HG02840 (cell line): ENCODE results near the gene OSGIN1.

Experiments used
- ATAC-seq: cut with Tn5 transposase; IDR thresholded peaks from one replicate; pipeline ENCODE4 v1.9.1; 2021; ENCODE audit warnings: mild to moderate bottlenecking, moderate library complexity, moderate number of reproducible peaks; ENCODE audit not compliant: unreplicated experiment, low FRiP score

The OSGIN1 gene

DNA sequence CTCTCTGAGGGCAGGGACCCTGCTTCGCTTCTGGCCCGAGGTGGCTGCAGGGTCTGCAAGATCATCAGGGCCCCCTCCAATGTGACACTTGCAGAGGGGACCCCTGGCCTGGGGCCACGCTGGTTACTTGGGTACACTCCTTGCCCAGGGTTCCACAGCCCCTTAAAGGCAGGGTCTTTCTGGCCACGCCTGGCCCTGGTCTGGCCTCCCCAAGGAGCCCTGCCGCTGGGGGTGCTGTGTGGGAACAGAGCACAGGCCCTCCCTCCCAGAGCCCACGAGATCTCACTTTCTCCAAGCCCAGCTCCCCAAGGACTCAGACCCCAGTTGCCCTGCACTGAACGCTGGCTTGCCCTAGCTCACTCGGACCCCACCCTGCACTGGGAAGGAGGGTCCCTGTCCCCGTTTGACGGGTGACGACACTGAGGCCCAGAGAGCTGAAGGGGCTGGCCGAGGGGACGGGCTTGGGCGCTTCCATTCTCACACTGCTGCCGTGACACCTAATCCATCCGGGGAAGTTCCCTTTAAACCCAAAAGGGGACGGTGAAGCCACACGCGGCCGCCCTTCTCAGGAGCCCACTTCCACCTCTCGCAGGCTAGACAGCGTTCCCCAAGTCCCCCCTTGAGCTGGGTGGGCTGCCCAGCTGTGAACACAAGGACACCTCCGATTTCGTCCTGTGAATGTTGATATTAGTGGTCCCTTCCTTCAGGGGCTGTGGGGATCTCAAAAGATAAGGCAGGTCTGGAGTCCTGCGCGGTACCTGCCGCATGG lies 26.9 kb upstream of the OSGIN1 start:
- ATAC-seq: no peak

- no peak for ATAC-seq
Measured at GRCh38 chr16:83926726-83927397, 26.2 kb upstream of the OSGIN1 start.

- no peak for ATAC-seq
Measured at GRCh38 chr16:83928341-83929055, 24.5 kb upstream of the OSGIN1 start.

GRCh38 chr16:83929811-83930555 lies 23.1 kb upstream of the OSGIN1 start:
- no peak for ATAC-seq

DNA sequence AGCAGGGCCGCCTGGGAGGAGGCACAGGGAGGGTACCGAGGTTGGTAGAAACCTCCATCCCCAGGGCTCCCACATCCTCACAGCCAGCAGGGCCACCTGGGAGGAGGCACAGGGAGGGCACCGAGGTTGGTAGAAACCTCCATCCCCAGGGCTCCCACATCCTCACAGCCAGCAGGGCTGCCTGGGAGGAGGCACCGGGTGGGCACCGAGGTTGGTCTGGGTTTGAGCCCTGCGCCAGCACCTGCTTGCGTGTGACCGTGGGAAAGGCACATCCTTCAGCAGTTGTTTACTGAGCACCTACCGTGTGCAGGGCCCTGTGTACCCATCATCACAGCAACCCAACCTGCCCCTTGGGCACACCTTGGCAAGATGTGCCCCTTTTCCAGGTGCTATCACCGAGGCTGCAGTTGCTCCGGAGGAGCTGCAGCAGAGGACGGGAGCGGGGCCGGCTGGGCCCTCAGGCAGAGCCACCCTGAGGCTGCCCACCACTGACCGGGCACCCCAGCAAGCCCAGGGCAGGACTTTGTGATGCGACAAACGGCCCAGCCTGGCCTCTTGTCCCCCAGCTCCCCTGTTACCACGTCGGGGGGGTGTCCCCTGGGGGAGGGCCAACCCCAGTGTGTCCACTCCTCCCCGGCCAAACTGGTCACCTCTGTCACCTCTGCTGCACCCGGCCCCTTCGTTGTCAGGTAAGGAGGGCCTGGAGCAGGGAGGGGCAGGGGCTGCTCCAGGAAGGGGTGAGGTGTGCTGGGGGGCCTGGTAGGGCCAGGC lies 22.1 kb upstream of the OSGIN1 start:
- no peak for ATAC-seq

DNA sequence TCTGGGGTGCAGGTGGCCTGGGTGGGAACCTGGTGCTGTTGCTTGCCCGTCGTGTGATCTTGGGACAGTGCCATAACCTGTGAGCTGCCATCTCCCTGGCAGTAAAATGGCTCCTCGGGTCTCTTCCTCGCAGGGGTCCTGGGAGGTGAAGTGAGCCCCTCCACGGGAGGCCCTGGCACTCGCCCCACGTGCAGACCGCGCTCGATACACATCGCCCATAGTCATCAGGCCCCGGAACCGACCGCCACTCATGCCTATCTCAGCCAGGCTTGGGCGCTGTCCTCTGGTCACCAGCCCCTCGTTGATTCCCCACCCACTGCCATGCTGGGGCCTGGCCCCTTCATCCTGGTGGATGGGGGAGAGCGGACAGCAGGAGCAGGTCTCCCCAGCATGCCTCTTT lies 21.5 kb upstream of the OSGIN1 start:
- ATAC-seq: no peak

DNA sequence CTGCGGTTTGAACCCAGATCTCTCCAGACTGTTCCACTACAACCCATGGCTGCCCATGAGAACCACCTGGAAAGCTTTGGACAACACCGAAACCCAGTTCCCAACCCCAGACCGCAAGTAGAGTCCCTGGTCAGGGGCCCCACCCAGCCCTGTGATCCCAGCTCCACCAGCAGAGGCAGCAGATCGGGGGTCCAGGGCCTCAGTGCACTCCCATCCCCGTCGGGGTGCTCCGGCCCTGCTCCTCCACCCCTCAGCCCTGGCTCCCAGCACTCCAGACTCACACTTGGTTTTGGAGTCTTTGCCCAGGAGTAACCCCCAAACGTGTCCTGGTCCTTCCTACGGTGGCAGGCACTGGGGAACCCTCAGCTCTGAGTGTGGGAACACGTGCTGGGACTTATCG lies 20.7 kb upstream of the OSGIN1 start:
- no peak for ATAC-seq

GRCh38 chr16:83932955-83933673 lies 19.9 kb upstream of the OSGIN1 start:
- ATAC-seq: no peak

GRCh38 chr16:83933885-83934683 lies 19.0 kb upstream of the OSGIN1 start:
- no peak for ATAC-seq

DNA sequence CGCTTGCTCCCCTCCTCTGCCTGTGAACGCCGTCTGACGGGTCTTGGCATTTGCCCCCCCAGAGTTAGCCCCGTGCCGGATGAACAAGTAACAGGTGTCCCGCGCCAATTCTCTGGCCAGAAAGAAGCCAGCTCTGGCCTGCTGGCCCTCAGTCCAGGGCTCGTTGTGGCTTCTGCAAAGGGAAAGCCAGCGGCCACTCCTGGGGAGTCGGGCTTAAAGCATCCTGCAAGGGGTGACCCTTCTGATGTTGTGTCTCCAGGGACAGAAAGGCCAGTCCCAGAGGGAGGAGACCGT lies 18.4 kb upstream of the OSGIN1 start:
- ATAC-seq: no peak

DNA sequence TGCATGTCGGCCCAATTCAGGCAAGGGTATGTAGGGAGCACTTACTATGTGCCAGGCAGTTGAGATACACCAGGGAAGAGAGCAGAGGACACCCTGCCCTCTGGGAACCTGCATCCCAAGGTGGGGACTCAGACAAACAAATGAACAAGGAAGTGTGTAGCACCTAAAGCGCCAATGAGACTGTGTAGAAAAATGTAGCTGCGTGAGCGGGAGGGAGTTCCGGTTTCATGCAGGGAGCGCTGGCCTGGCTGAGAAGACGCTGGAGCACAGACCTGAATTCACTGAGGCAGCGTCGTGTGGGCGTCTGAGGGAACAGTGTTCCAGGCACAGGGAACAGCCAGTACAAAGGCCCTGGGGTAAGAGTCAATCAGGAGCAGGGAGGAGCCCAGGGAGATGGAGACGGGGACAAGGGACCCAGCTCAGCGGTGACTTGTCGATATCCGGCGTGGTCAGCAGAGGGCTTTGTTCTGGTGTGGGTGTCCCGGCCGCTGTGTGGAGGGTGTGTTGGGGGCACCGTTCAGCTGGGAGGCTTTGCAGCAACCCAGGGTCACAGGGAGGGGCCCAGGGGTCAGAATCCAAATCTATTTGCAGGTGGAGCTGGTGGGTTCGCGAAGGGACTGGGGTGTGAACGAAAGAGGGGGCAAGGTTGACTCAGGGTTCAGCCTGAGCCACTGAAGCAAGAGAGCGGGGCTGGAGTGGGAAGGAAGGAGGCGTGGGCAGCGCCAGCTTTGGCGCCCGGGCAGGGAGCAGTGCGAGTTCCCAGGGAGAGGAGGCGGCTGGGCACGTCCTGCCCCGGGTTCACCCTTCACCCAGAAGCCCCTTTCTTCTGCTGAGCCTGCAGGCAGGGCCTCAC lies 17.8 kb upstream of the OSGIN1 start:
- ATAC-seq: no peak

- ATAC-seq: no peak
Measured at GRCh38 chr16:83935858-83936255, 17.2 kb upstream of the OSGIN1 start.

DNA sequence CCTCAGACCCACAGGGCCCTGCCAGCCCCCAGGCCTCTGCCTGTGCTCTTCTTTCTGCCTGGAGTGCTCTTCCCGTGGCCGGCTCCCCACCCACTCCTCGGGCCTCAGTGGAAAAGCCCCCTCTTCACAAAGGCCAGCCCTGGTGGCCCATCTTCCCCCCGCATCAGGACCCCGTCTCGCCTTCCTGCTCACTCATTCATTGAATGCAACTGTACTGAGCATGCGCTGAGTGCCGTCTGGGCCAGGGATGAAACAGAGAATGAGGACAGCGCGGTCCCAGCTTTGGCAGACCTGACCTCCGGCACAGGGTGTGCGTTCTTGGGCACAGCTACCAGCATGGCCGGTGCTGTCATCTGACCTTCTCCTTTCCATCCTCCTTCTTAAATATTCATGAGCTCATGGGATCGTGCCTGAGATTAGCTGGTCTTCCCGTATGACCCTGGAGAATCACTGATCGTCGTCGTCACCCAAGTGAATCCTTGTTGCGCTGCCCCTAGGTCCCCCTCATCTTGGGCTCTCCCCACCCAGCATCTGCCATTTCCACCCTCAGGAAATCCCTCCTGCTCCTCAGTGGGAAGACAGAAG lies 16.4 kb upstream of the OSGIN1 start:
- ATAC-seq: no peak

GRCh38 chr16:83937267-83937666 lies 15.8 kb upstream of the OSGIN1 start:
- ATAC-seq: no peak

- ATAC-seq: no peak
Measured at GRCh38 chr16:83937922-83938885, 14.8 kb upstream of the OSGIN1 start.

GRCh38 chr16:83939266-83939855 lies 13.7 kb upstream of the OSGIN1 start:
- no peak for ATAC-seq
